ENCODE results near the gene CLDN34.

CLDN34 gene, protein sequence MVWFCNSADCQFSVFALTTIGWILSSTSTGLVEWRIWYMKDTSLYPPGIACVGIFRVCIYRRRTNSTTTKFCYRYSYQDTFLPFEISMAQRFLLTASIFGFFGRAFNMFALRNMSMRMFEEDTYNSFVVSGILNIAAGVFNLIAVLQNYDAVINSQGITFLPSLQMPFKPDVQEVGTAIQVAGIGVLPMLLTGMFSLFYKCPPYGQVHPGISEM

DNA sequence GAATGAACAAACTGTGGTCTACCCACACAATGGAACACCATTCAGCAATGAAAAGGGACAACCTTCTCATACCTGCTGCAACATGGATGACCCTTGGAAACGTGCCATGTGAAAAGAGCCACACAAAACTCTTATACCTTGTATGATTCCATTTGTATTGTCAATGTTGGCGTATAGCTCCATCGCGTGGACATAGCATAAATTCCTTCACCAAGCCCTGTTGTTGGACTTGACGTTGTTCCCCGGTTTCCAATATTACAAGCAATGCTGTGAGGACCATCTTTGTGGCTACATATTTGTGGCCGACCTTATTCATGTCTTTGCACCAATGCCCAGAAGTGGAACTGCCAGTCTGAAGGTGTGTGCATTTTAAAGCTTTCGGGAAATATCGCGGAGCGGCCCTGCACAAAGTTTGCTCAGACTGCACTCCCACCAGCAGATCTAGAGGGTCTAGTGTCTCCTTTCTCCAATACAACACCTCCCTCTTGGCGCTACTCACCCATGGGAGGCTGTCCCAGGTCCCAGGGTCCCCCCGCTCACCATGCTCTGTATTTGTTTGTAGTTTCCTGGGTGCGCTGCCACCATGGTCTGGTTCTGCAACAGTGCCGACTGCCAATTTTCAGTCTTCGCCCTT, at the start of gene CLDN34:
Gene CLDN34, plus strand, starts transcription at position 584 of the 634 bp plus-strand sequence. Its CDS starts 0 bp downstream, at position 584.
- DNase-seq, result no peak

DNA sequence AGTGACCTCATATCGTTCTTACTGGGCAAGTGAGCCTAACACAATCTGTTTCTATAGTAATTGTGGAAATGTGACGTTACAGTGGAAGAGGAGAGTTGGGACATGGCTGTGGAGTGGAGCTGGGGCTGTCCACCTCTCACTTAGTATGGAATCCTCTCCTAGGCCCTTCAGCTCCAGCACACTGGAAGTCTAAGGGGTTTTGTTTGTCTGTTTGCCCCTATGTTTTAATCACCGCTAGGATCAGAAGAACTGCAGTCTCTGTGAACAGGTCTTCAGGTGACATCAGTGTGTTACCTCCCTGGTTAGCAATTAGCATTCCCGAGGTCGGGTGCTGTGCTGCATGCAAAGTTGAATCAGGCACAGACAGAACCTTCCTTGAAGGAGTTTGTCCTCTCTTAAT, 49.3 kb upstream of the CLDN34 start:
- DNase-seq, result no peak

DNA sequence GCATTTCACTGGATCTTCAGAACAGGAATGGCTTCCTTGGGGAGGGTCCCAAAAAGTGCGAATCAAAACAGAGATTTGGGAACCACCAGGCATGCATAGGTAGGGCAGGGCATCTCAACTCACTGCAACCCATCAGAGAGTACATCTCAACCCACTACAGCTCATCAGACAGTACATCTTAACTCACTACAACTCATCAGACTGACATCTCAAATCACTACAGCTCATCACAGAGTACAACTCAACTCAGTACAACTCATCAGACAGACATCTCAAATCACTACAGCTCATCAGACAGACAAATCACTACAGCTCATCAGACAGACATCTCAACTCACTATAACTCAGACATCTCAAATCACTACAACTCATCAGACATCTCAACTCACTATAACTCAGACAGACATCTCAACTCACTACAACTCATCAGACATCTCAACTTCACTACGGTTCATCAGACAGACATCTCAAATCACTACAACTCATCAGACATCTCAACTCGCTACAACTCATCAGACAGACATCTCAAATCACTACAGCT, 47.5 kb upstream of the CLDN34 start:
- DNase-seq, result no peak

DNA sequence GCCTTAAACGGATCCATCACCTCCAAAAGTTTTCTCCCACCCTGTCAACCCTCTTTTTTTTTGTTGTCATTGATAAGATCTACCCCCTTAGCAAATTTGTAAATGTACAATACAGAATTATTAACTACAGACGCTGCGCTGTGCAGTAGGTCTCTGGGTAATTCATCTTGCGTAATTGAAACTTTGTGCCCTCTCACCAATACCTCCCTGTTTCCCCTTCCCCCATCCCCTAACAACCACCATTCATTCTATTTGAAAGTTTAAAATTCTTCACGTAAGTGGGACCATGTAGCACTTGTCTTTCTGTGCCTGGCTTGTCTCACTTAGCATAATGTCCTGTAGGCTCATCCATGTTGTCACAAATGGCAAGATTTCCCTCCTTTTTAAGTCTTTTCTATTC, 45.8 kb upstream of the CLDN34 start:
- DNase-seq, result no peak

DNA sequence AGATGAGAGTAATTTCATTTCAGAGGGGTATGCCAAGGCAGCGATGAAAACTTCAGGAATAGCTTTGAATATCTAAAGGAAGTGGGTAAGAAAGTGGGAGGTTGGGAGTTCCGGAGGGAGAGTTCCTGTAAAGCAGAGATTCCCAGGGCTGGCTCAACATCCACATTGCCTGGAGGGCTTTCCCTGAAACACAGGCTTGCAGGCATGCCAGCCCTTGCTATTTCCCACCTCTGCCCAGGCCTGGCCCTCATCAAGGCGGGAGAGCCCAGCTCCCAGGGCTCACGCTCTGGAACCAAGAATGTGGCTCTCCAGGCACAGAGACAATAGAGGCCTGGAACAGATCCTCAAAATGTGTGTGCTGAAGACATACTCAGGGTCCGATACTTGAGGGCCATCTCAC, 43.8 kb upstream of the CLDN34 start:
- no peak for DNase-seq

DNA sequence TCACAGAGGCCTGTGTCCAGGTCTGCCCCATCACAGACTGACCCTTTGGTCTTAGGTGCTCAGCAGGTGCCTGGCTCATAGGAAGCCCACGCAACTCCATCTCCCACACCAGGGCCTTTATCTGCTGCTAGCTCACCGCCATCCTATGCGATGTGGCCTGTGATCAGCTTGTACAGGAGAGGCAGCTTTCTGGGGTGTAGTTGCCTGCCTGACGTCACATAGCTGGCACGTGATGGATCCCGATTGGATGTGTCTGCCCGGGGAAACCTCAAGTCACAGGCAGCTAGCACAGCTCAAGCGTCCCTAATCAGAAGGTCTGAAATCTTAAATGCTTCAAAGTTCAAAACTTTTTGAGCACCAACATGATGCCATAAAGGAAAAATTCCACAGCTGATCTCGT, 41.2 kb upstream of the CLDN34 start:
- no peak for DNase-seq

DNA sequence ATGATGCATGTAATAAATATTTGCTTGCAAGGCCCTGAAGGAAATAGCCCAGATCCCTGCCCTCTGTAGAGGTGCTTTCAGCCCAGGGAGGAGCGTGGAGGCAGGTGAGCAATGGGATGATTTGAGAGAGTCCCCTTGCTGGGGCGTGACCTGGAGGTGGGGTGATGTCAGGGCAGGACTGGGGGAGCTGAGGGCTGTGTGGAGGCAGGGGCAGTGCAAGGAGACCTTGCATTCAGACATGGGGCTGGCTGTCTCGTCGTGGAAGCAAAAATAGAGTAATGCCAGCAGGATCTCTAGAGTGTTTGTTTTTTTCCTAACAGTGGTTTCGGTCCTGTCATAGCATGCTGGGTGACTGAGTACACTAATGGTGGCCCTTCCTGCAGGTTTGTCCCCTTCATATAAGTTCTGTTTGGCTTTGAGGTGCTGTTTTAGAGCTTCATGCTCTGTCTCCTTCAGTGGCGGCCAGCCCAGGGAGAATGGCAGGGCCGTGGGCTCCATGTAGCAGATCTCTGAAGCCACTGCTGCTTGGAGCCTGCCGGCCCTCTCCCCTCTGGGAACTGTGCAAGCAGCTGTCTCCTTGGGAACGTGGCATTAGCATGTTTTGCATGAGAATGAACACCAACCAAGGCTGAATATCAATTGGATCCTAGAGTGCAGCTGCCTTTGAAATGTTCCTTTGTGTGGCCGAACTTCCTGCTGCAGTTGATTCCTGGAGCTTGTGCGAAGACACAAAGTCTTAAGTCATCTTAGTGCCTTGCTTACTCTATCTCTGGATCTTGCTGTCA, 39.3 kb upstream of the CLDN34 start:
- DNase-seq, result no peak

DNA sequence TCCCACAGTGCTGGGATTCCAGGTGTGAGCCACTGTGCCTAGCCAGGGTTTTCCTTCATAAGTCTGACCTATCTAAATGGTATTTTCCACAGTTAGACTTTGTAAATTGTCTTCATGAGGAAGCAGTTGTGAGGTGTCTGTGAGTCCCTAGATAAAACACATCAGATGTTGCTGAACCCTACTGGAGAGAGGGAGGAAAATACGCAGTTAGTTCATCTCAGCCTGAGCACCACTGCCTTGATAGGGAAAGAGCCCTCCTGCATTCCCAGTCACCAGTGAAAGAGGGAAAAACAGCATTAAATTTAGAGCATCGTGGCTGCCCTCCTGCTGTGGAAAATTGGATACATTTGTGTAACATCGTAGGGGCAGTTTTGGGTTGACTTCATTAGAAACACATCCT, 31.7 kb upstream of the CLDN34 start:
- no peak for DNase-seq

DNA sequence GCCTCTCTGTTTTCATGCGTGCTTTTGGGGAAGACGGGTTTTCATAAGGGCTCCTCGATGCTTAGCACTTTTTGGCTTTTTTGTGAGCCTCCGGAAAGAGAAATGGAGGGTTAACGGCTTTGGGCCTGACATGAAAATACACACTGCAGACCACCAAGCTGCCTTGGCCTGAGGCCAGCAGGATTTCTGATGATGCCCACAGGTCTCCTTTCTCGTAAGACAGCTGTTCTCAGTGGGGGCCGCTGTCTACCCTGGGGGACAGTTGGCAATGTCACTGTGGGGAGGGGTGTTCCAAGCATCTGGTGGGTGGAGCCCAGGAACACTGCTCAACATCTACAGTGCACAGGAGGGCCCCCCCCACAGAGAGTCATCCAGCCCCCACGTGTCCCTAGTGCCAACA, 29.4 kb upstream of the CLDN34 start:
- DNase-seq, result no peak

DNA sequence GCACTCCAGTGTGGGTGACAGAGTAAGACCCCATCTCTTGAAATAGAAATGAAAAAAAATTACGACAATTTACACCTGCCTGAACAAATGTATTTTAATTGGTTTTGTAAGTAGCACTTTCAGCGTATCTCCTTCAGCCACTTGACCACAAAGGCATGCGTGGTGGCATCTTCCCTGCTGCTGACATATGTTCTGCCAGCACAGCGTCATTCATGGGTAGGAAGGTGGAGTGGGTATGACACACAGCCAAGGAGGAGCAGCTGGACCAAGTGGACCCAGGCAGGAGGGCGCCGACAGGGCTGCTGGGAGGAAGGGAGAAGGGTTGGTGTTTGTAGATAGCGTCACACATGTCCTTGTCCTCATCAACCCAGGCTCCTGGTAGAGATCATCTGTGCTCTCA, 28.6 kb upstream of the CLDN34 start:
- no peak for DNase-seq

DNA sequence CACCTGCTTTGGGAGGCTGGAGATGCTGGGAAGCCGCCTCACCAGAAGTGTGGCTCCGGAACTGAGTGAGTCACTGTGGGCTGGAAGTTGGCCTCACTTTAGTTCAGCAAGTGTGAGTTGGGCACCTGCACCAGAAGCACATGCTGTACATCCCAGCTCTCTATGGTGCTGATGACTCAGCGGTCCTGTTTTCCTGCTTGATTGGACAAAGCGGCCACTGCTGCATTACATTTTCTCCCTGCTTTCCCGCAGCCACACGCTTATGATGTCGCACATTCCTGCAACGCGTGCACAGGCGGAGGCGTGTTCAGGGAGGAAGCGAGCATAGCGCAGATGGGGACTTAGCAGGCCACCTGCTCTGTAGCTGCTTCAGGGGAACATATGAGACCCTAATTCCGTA, 26.7 kb upstream of the CLDN34 start:
- peak; percentile 39 for DNase-seq

DNA sequence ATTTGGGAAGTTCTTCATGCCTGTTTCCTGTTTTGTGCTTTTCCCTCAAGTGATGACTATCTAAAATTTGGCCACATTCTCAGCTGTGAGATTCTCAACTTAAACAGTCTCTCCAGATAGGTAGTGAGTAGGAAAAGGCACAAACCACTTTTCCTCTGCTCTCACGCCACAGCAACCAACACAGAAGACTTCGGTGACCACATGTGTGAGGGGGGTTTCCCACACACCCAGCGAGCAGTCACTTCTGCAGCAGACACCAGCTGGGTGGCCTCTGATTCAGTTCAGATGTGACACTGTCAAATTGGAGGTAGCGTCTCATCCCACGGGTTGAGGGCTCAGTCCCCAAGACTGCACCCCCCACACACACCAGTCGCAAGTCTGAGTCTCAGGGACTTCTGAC, 25.1 kb upstream of the CLDN34 start:
- DNase-seq, result no peak

DNA sequence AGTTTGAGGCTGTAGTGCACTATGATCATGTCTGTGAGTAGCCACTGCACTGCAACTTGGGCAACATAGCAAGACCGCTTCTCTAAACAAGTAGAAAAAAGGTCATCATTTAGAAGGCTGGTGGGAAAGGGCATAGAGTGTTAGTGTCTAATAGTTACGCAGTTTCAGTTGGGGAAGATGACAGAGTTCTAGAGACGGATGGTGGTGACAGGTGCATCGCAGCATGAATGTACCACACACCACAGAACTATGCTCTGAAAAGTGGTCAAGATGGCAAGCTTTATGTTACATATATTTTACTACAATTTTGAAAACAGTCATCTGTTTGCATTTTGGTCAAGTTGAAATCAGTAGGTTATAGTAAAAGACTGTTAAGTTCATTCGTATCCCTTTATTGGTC, 23.7 kb upstream of the CLDN34 start:
- DNase-seq, result no peak

DNA sequence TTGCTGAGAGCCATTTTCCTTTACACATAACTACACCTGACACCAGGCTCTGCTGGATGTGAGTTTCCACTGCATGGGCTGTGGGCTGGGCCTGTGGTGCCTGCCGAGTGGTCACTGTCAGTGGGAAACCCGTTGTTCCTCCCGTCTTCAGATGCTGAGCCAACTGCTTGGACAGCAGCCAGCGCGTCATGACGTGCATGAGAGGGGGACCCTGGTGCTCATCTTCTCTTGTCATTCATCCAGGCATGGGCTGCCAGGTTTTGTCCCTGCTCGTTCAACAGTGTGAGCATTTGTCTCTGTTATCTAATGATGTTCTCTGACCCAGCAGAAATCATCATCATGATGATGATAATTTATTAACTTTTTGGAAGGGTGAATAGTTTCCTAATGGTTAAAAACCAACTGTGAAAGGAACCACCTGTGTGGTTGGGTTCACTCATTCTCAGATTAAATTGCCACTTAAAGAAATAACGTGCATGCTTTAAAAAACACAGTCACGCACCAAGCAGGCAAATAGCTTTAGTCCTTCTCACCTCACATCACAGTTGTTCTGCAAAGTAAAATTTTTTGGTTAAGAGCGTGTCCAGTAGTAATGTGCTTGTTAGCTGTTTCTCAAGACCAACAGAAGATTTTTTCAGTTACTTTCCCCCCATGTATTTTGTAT, 19.9 kb upstream of the CLDN34 start:
- no peak for DNase-seq

DNA sequence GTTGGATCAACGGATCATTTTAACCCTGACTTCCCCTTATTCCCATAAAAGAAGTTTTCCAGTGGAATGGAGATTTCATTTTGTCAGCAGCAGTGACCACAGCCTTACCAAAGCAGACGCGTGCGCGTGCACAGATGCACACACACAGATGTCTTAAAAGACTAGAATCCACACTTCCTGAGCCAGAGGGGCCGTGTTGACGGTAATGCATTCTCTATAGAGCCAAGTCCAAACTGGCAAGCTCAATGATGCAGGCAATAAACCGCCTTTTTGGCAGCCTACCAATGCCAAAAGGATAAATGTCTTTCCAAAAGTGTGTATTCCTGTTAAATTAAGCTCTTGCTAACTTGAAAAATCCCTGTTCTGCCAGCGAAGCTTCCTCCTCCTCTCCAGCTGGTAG, 18.8 kb upstream of the CLDN34 start:
- no peak for DNase-seq

DNA sequence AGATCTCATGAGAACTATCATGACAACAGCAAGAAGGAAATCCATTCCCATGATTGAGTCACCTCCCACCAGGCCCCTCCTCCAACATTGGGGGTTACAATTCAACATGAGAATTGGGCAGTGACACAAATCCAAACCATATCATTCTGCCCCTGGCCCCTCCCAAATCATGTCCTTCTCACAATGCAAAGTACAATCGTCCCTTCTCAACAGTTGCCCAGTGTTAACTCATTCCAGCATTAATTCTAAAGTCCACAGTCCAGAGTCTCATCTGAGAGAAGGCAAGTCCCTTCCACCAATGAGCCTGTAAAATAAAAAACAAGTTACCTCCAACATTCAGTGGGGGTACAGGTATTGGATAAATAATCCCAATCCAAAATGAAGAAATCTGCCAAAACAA, 14.9 kb upstream of the CLDN34 start:
- no peak for DNase-seq

DNA sequence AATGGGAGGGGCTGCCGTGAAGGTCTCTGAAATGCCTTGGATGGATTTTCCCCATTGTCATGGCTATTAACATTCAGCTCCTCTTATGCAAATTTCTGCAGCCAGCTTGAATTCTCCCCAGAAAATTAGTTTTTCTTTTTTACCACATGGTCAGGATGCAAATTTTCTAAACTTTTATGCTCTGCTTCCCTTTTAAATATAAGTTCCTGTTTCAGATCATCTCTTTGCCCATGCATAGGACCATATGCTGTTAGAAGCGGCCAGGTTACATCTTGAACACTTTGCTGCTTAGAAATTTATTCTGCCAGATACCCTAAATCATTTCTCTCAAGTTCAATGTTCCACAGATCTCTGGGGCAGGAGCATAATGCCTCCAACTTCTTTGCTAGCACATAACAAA, 13.8 kb upstream of the CLDN34 start:
- no peak for DNase-seq

DNA sequence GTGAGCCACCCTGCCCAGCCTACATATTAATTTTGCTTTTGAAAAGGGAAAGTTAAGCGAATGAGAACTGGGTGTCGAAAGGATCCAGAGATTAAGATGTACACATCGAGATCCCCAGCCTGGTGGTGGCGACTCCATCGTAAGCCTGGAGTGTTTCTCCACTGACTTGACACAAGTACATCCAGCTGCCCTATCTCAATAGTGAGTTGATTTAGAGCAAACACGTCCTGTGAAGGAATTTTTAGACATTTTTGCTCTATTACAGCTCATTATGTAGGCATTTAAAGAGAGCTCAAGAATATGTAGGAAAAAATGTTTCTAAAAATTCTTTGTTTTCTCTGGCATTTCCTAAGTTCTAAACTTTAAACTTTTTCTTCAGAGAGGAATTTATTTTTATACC, 11.7 kb upstream of the CLDN34 start:
- DNase-seq, result no peak

DNA sequence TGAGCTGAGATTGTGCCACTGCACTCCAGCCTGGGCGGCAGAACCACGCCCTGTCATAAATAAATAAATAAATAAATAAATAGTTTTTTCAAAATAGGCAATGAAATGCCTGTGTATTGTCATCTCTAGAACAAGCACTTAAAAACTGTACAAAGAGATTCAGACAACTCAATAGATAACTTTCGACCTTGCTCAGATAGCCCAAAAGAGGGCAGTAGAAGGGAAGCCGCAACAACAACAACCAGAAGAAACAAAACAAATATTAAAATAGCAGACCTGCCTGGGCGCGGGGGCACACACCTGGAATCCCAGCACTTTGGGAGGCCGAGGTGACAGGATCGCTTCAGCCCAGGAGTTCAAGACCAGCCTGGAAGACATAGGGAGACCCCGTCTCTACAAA, 9.4 kb upstream of the CLDN34 start:
- DNase-seq, result no peak

DNA sequence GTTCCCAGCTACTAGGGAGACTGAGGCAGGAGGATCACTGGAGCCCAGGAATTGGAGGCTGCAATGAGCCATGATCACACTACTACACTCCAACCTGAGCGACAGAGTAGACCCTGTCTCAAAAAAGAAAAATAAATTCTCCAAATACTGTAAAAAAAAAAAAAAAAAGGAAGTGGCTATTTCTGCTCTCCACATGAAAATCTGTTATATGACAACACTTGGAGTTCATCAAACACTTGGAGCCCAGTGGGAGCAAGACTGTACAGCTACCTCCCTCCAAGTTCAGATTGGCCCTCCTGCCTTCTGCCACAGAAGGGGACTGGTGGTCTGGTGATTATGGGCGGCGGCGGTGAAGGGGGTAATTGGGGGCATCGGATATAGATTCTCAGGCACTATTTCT, 9.0 kb upstream of the CLDN34 start:
- no peak for DNase-seq

DNA sequence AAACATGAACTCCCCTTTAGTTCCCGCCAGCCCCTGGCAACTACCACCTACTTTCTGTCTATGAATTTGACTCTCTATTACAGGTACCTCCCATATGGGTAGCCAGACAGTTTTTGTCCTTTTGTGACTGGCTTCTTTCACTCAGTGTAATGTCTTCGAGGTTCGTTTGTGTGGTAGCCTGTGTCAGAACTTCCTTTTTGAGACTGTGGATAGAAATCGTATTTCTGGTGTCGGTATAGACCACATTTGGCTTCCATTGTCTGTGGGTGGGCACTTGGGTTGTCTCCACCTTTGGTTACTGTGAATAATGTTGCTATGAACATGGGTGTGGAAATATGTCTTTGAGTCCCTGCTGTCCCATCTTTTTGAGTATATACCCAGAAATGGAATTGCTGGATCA, 5.4 kb upstream of the CLDN34 start:
- no peak for DNase-seq

DNA sequence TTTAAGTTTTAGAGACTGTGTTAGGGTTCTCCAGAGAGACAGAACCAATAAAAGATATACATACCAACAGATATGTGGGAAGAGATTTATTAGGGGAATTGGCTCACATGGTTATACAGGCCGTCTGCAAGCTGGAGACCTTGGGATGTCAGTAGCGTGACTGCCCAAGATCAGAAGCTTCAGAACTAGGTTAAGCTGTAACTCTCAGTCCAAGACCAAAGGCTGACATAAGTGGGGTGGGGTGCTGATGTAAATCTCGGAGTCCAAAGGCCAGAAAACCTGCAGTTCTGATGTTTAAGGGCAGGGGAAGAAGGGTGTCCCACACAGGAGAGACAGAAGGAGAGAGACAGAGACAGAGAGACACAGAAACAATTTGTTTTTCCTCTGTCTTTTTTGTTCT, 10.5 kb downstream of the CLDN34 start:
- DNase-seq, result no peak

DNA sequence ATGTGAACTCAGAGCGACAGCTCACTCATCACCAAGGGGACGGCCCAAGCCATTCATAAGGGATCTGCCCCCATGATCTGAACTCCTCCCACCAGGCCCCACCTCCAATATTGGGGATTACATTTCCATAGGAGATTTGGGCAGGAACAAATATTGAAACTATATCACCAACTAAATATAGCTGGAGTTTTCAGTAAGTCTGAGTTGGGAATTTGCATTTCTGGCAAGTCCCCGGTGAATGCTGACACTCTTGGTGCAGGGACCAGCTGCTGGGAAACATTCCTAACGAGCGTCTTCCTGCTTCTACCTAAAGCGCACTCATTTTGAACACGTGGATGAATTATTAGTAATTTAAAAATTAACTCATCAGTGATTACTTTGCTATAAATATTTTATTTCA, 13.2 kb downstream of the CLDN34 start:
- no peak for DNase-seq

DNA sequence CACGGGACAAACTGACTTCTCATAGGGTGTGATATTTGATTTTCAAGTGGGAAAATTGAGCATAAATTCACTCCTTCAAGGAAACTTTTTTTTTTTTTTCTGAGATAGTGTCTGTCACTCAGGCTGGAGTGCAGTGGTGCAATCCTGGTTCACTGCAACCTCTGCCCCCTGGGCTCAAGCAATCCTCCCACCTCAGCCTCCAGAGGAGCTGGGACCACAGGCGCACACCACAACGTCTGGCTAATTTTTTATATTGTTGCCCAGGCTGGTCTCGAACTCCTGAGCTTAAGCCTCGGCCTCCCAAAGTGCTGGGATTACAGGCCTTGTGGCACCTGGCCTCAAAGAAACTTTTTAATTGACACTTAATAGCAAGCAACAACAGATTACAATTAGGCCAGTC, 13.8 kb downstream of the CLDN34 start:
- no peak for DNase-seq

All from 8988T (cell line).